ENCODE measurements around the gene LAMB4.

The LAMB4 gene

DNA sequence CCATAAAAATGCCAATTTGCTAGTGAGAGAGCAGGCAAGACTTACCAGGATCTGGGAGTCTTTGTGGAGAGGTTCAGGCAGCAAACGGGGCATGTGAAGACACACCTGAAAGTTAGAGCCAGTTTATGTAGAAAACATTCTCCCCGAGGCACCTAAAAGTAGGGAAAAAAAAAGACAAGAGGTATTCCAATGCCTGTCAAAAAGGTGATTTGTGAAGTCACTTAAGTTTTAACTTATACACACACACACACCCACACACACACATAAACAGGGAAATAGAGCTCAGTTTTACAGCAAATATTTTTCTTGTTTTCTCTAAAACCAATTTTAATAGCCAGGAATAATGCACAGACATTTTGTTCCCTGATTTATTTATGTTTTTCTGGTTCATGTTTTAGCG is at the start of gene LAMB4:
Gene LAMB4, minus strand, starts transcription at position 101 of the 400 bp plus-strand sequence. CDS start 7,197 bp downstream, outside the sequence.
- DNase-seq (ENCODE audit: low read depth): no peak

DNA sequence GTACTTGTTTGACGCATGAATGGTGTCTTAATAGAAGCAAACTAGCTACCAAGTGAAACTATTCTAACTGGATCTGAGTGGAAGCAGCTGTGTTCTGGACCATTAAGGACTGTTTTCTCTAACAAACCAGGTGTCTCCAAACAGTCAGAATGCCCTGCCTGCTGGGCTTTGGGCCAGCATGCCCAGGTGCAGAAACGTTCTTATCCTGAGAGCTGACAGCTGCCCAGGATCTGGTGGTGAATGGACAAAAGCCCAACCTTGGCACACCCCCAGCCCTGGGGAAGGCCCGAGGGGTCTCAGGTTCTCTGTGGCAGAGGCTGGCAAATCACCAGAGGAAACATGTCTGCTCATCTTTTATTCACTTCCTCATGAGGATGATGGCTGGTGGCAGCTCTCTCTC is 48.2 kb upstream of the LAMB4 start:
- DNase-seq (ENCODE audit: low read depth): no peak

DNA sequence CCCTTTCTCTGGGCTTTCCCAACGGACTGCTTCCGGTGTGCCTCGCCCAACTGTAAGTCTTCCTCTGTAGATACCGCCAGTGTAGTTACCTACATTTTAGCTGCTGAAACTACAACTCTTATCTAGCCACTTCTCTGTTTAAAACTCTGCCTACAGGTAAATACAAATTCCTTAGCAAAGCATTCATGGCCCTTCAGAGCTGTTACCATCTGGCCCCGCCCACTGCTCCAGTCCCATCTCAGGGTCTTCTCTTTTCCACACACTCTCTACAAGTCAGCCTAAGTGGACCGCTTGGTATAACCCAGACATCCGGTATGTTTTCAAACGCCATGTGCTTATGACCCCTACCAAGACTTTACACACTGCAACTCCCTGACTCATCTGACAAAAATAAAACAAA is 41.0 kb upstream of the LAMB4 start:
- no peak for DNase-seq (ENCODE audit: low read depth)

DNA sequence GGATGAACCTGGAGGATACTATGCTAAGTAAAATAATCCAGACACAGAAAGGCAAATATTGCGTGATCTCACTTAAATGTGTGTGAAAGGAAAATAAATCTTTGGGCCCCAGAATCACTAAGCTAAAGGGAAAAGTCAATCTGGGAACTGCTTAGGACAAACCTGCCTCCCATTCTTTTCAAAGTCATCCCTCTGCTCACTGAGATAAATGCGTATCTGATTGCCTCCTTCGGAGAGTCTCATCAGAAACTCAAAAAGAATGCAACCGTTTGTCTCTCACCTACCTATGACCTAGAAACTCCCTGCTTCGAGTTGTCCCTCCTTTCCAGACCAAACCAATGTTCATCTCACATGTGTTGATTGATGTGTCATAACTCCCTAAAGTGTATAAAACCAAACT is 40.1 kb upstream of the LAMB4 start:
- no peak for DNase-seq (ENCODE audit: low read depth)

- DNase-seq (ENCODE audit: low read depth): no peak
Observed at GRCh38 chr7:108167460-108167859, 37.3 kb upstream of the LAMB4 start.

GRCh38 chr7:108166687-108167086 is 36.5 kb upstream of the LAMB4 start:
- DNase-seq (ENCODE audit: low read depth): no peak

DNA sequence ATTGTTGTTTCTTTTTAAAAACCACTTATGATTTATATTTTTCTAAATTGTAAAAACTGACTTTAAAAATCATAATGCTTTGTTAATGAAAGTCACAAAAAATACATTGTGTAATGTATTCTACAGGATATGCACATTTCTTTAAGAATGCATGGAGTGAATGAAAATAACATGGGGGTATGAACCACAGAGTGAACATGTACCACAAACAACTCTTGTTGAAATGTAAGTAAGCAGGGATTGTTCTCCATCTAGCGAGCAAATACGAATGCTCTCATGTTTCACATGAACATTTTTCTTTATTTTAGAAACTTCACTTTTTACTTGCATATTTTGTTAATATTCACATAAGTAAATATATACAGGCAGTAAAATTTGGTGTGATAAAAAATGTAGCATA is 35.6 kb upstream of the LAMB4 start:
- DNase-seq (ENCODE audit: low read depth): no peak

DNA sequence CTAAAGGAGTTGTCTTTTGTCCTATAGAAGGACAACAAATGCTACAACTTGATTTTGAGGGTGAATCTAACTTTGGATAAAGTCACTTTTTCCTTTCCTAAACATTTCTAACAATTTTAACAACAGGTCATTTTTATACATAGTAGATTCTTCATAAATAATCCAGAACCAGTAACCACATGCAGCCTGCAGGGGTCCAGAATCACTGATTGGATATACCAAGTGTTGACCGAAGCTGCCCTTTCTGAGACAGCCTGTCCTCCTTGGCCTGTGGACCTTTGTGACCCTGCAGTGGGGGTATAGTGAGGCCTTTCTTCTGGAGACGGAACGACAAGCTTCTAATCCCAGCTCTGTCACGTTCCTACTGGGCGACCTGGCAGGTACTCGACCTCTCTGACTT is 34.8 kb upstream of the LAMB4 start:
- no peak for DNase-seq (ENCODE audit: low read depth)

GRCh38 chr7:108164342-108164741 is 34.2 kb upstream of the LAMB4 start:
- DNase-seq (ENCODE audit: low read depth): no peak

- no peak for DNase-seq (ENCODE audit: low read depth)
Observed at GRCh38 chr7:108158776-108159175, 28.6 kb upstream of the LAMB4 start.

GRCh38 chr7:108157606-108158335 is 27.6 kb upstream of the LAMB4 start:
- DNase-seq (ENCODE audit: low read depth): no peak

DNA sequence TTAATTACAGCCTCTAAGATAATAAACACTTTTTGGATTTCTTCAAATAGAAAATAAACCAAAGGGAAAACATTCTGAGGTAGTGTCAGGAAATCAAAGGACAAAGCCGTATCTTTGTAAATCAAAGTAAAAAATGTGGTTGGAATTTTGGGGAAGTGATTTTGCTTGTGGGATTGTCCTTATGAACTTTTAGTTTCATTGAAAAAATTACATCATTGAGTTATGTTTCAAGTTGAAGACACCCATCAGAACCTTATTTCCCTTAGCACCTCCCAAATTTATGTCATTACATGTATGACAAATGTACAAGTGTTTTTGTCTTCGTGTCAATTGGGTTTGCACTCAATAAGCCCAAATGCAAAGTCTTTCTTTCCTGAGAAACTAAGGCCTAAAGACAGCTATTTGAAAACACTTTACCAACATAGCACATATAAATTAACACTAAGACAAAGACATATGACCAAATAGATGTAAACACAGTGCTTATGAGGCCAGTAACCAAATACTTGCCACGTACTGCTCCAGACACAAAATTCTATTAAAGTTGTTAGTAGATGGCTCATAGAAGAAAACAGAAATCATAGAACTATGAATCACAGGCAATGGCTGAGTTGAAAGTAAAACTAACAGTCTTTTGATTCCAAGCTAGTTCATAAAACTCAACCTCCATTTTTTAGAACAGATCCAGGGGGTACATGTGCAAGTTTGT is 26.9 kb upstream of the LAMB4 start:
- DNase-seq (ENCODE audit: low read depth): no peak

- no peak for DNase-seq (ENCODE audit: low read depth)
Observed at GRCh38 chr7:108152198-108152597, 22.0 kb upstream of the LAMB4 start.

DNA sequence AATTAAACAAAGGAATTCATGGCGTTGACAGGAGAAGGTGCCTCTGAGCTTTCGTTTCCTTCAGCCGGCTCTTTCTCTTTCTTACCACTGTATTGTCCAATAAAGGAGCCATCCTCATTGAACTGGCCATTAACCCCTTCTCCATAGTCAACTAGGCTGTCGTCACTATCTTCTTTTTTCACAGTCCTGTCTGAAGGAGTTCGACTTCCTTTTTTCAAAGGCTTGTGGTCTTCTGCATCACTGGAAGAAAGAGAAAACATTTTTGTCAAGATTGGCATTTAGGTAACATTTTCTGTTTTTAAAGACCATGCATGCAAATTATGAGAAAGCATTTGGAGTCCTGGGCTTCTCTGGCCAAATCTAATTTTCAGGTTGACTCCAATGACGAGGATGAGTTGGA is 19.7 kb upstream of the LAMB4 start:
- DNase-seq (ENCODE audit: low read depth): no peak

- no peak for DNase-seq (ENCODE audit: low read depth)
Observed at GRCh38 chr7:108149119-108149518, 19.0 kb upstream of the LAMB4 start.

GRCh38 chr7:108147031-108147563 is 16.9 kb upstream of the LAMB4 start:
- no peak for DNase-seq (ENCODE audit: low read depth)

DNA sequence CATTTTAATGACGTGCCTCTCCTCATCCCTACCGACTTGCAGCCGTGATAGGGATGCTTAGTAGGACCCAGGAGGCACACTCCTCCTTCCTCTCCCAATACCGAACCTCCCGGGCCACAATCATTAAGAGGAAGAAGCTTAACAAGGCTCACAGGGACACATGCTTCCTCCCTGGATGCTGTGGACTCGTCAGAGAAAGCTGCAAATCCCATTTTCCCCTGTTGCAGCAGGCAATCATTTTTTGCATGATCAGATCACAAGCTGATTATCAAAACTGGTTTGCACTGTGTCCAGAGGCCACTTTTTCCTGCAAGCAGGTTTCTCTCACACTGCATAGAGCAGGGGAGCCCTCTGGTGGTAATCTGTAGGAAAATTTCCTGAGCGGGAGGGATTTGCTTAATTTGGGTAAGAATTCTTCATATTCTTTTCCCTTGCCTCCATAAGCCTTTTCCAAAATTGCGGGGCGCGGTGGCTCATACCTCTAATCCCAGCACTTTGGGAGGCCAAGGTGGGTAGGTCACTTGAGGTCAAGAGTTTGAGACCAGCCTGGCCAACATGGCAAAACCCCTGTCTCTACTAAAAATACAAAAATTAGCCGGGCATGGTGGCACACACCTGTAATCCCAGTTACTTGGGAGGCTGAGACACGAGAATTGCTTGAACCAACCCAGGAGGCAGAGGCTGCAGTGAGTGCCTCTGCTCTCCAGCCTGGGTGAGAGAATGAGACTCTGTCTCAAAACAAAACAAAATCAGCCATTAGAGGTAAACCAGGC is 16.1 kb upstream of the LAMB4 start:
- DNase-seq (ENCODE audit: low read depth): no peak

DNA sequence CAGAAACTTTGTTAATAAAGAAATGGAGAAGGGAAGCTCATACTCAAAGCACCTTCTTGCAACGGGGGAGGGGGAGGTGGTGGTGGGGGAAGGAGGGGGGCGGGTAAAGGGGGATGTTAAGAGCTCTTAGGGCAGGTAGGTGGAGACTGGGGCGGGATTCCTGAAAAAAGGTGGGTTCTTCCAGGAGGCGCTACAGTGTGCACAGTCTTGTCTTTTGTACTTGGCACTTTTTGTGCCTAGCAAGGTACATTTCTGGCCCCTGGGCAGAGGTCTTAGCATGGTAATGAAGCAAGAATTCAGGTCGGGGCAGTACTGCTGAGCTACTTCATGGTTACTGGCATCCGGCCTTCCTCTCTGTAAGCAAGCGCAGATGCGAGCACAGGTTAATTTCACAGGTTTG is 15.2 kb upstream of the LAMB4 start:
- no peak for DNase-seq (ENCODE audit: low read depth)

DNA sequence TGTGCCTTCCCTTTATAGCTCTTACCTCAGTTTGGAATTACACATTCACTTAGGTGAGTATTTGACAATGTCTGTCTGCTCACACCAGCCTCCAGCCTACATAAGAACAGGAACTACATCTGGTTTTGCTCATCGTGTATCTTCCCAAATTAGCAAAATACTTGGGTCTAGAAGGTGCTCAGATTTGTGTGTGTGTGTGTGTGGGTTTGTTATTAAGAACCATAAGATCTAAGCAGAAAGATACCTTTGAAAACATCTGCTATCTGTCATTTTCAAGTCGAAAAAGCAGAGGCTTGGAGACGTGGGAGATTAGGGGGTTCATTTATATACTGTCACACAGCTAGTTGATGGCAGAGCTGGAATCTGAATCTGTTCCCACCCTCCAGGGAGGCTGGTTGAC is 14.8 kb upstream of the LAMB4 start:
- no peak for DNase-seq (ENCODE audit: low read depth)

DNA sequence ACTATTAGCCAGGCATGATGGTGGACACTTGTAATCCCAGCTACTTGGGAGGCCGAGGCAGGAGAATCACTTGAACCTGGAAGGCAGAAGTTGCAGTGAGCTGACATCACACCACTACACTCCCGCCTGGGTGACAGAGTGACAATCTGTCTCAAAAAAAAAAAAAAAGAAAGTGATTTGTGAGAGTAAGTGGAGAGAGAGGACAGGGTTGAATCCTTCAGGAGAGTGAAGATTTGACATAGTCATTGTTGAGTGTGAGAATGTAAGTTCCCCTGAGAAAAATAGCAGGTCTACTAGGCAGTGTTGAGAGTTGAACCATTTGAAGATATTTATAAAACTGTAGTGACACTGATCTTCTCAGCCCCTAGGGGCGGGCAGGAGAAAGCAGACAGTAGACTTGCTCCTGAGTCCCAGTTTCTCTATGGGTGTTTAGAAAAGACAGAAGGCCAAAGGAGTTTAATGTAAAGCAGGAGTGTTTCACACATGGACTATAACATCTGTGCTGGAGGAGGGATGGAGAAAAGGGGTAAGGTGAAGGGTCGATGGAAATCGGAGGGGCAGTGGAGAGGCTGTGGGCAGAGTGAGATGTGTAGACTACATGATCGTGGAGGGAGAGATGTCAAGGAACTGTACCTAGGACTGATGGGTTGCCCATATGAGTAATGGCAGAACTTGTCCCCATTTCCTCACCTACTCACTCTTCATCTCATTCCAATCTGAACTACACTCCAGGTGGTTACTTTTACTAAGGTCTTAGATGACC is 13.7 kb upstream of the LAMB4 start:
- DNase-seq (ENCODE audit: low read depth): no peak

DNA sequence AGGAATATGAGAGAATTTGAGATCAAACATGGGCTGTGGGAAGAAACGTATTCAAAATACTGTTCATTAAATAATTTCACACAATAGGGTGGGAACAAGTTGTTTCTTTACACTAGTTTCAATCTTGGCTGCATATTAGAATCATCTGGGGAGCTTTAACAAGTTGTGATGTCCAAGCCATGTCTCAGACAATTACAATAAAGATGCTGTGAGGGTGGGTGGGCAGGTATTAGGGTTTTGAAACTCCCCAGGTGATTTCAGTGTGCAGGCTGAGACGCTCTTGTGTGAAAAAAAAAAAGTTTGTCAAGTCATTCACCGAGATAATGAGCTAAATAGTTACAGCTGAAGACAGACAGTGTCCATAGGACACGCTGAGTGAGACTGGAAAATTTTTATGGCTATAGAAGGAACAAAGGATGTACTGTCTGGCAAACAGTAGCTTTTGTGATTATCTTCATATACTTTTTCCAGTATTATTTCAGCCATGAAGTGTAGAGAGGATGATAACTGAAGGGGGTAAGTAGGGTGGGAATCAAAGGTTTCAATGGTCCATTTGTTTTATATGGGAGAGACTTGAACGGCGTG is 12.6 kb upstream of the LAMB4 start:
- DNase-seq (ENCODE audit: low read depth): no peak

DNA sequence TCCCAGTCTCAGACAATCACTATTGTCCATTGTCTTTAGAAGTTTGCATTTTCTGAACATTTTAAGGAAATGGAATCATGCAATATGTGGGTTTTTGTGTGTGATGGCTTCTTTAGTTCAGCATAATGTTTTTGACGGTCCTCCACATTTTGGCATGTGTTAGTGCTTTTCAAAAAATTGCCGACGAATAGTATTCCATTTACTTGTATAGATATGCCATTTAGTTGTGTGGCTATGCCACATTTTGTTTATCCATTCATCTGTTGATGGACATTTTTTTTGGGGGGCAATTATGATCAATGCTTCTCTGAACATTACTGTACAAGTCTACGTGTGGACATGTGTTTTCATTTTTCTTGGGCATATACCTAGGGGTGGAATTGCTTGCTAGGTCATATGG is 12.0 kb upstream of the LAMB4 start:
- no peak for DNase-seq (ENCODE audit: low read depth)
